ENCODE data around the gene ARHGAP21.
"Not testable (repeated sequence)": the region's sequence is repeated elsewhere in the genome, so short reads cannot be mapped to it uniquely, and the experiment has no call there.

The ARHGAP21 gene

GRCh38 chr10:24639124-24639523 lies 84.6 kb downstream of the ARHGAP21 start:
- DNase-seq = no peak
- no peaks in the 10 kb centered on the region for H3K79me2 ChIP-seq (ENCODE audit: low read length)
- no peaks in the 10 kb centered on the region for H3K9me3 ChIP-seq (replicated peaks; ENCODE audit: insufficient read depth, low read length)
- no peaks in the 10 kb centered on the region for H3K9me2 ChIP-seq (replicated peaks; ENCODE audit: insufficient read depth, low read length)
- H3K27ac ChIP-seq (ENCODE audit: low read length) = no peak overlapping the region
- H2AFZ ChIP-seq (ENCODE audit: low read length) = no peak overlapping the region
- TF ChIP-seq, protein P1, sequence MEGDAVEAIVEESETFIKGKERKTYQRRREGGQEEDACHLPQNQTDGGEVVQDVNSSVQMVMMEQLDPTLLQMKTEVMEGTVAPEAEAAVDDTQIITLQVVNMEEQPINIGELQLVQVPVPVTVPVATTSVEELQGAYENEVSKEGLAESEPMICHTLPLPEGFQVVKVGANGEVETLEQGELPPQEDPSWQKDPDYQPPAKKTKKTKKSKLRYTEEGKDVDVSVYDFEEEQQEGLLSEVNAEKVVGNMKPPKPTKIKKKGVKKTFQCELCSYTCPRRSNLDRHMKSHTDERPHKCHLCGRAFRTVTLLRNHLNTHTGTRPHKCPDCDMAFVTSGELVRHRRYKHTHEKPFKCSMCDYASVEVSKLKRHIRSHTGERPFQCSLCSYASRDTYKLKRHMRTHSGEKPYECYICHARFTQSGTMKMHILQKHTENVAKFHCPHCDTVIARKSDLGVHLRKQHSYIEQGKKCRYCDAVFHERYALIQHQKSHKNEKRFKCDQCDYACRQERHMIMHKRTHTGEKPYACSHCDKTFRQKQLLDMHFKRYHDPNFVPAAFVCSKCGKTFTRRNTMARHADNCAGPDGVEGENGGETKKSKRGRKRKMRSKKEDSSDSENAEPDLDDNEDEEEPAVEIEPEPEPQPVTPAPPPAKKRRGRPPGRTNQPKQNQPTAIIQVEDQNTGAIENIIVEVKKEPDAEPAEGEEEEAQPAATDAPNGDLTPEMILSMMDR (IDR thresholded peaks at IDR 0.05; ENCODE audit: low read length) = no peak
- TF ChIP-seq EZH2phosphoT487 (IDR thresholded peaks at IDR 0.05; ENCODE audit: low read length) (no peak), EZH2 (optimal IDR thresholded peaks at IDR 0.05; ENCODE audit: low read depth, low read length) (no peak)
- H3K4me3 ChIP-seq (ENCODE audit: low read length) = no peak overlapping the region
- H3K4me2 ChIP-seq (ENCODE audit: low read depth, low read length) = no peak overlapping the region
- H3F3A ChIP-seq (ENCODE audit: insufficient read depth, low read length) = no peaks in the 10 kb centered on the region; the same call in 1 of the 2 replicates
- no peaks in the 10 kb centered on the region for H4K20me1 ChIP-seq (ENCODE audit: insufficient read depth, low read length)
- H3K36me3 ChIP-seq (replicated peaks; ENCODE audit: insufficient read depth, low read length) = no peaks in the 10 kb centered on the region
- no peaks in the 10 kb centered on the region for H3K4me1 ChIP-seq (ENCODE audit: low read length)
- H3K27me3 ChIP-seq (replicated peaks; ENCODE audit: insufficient read depth, low read length) = no peaks in the 10 kb centered on the region
- H3K9ac ChIP-seq (ENCODE audit: low read length) = no peak overlapping the region

- H3K27me3 ChIP-seq (replicated peaks; ENCODE audit: insufficient read depth, low read length) = no peaks in the 10 kb centered on the region
- no peaks in the 10 kb centered on the region for H3K9me2 ChIP-seq (replicated peaks; ENCODE audit: insufficient read depth, low read length)
- H3K4me1 ChIP-seq (ENCODE audit: low read length) = no peaks in the 10 kb centered on the region
- no peaks in the 10 kb centered on the region for H3K79me2 ChIP-seq (ENCODE audit: low read length)
- no peaks in the 10 kb centered on the region; the same call in 1 of the 2 replicates for H3K36me3 ChIP-seq (replicated peaks; ENCODE audit: insufficient read depth, low read length)
- H3K4me2 ChIP-seq (ENCODE audit: low read depth, low read length) = no peak overlapping the region
- no peak overlapping the region for H3K9ac ChIP-seq (ENCODE audit: low read length)
- TF ChIP-seq EZH2phosphoT487 (IDR thresholded peaks at IDR 0.05; ENCODE audit: low read length) = no peak
- H3K27ac ChIP-seq (ENCODE audit: low read length) = no peak overlapping the region
- no peaks in the 10 kb centered on the region for H3F3A ChIP-seq (ENCODE audit: insufficient read depth, low read length)
- H3K9me3 ChIP-seq (replicated peaks; ENCODE audit: insufficient read depth, low read length) = no peaks in the 10 kb centered on the region; the same call in 1 of the 2 replicates
- H2AFZ ChIP-seq (ENCODE audit: low read length) = no peak overlapping the region
- no peaks in the 10 kb centered on the region for H4K20me1 ChIP-seq (ENCODE audit: insufficient read depth, low read length)
- no peak overlapping the region for H3K4me3 ChIP-seq (ENCODE audit: low read length)
- no peak for DNase-seq
Observed at GRCh38 chr10:24625778-24626177, 97.9 kb downstream of the ARHGAP21 start.

GRCh38 chr10:24623383-24623782 lies 100.3 kb downstream of the ARHGAP21 start:
- no peaks in the 10 kb centered on the region for H3K79me2 ChIP-seq (ENCODE audit: low read length)
- H3K4me2 ChIP-seq (ENCODE audit: low read depth, low read length) = no peak overlapping the region
- H3K27me3 ChIP-seq (replicated peaks; ENCODE audit: insufficient read depth, low read length) = no peaks in the 10 kb centered on the region
- H3K9ac ChIP-seq (ENCODE audit: low read length) = no peak overlapping the region
- TF ChIP-seq EZH2 (optimal IDR thresholded peaks at IDR 0.05; ENCODE audit: low read depth, low read length) = no peak
- TF ChIP-seq, protein P1 (IDR thresholded peaks at IDR 0.05; ENCODE audit: low read length) = no peak
- no peak for TF ChIP-seq EZH2phosphoT487 (IDR thresholded peaks at IDR 0.05; ENCODE audit: low read length)
- no peaks in the 10 kb centered on the region for H4K20me1 ChIP-seq (ENCODE audit: insufficient read depth, low read length)
- no peak overlapping the region for H3K27ac ChIP-seq (ENCODE audit: low read length)
- no peaks in the 10 kb centered on the region; the same call in 1 of the 2 replicates for H3K36me3 ChIP-seq (replicated peaks; ENCODE audit: insufficient read depth, low read length)
- H3K9me3 ChIP-seq (replicated peaks; ENCODE audit: insufficient read depth, low read length) = no peaks in the 10 kb centered on the region
- no peaks in the 10 kb centered on the region for H3K4me1 ChIP-seq (ENCODE audit: low read length)
- H3K9me2 ChIP-seq (replicated peaks; ENCODE audit: insufficient read depth, low read length) = no peaks in the 10 kb centered on the region
- no peak overlapping the region for H2AFZ ChIP-seq (ENCODE audit: low read length)
- DNase-seq = no peak
- H3K4me3 ChIP-seq (ENCODE audit: low read length) = no peak overlapping the region
- H3F3A ChIP-seq (ENCODE audit: insufficient read depth, low read length) = no peaks in the 10 kb centered on the region

DNA sequence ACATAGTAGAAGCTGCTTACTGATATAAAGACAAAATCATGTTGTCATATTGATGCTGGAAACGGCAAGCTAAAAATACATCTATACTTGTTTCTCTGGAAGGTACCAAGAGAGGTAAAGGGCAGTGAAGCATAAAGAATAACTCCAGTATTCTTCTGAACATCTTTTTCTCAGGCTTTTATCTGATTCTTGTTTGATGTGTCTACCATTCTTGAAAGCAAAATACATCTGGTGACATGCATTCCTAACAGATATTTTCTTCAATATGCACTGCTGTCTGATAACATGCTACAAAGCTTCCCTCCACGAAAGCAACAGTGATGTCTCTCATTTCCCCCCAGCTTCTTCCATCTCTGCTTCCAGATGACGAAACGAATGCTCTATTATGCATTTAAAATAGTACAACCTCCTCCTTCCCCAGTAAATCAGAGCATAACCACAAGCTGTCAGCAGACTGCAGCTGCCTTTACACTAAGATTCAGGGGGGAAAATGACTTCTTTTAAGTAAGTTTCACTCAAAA lies 100.8 kb downstream of the ARHGAP21 start:
- no peaks in the 10 kb centered on the region for H3K9me3 ChIP-seq (replicated peaks; ENCODE audit: insufficient read depth, low read length)
- H3F3A ChIP-seq (ENCODE audit: insufficient read depth, low read length) = no peaks in the 10 kb centered on the region
- no peaks in the 10 kb centered on the region for H3K79me2 ChIP-seq (ENCODE audit: low read length)
- no peak overlapping the region for H3K4me2 ChIP-seq (ENCODE audit: low read depth, low read length)
- H3K27ac ChIP-seq (ENCODE audit: low read length) = no peak overlapping the region
- TF ChIP-seq, protein P1 (IDR thresholded peaks at IDR 0.05; ENCODE audit: low read length) = no peak
- no peak for TF ChIP-seq EZH2 (optimal IDR thresholded peaks at IDR 0.05; ENCODE audit: low read depth, low read length)
- no peak for TF ChIP-seq EZH2phosphoT487 (IDR thresholded peaks at IDR 0.05; ENCODE audit: low read length)
- H4K20me1 ChIP-seq (ENCODE audit: insufficient read depth, low read length) = no peaks in the 10 kb centered on the region
- H3K4me1 ChIP-seq (ENCODE audit: low read length) = no peaks in the 10 kb centered on the region
- H3K4me3 ChIP-seq (ENCODE audit: low read length) = no peak overlapping the region
- no peaks in the 10 kb centered on the region; the same call in 1 of the 2 replicates for H3K36me3 ChIP-seq (replicated peaks; ENCODE audit: insufficient read depth, low read length)
- no peaks in the 10 kb centered on the region for H3K9me2 ChIP-seq (replicated peaks; ENCODE audit: insufficient read depth, low read length)
- DNase-seq = no peak
- H3K27me3 ChIP-seq (replicated peaks; ENCODE audit: insufficient read depth, low read length) = no peaks in the 10 kb centered on the region
- no peak overlapping the region for H2AFZ ChIP-seq (ENCODE audit: low read length)
- H3K9ac ChIP-seq (ENCODE audit: low read length) = no peak overlapping the region

DNA sequence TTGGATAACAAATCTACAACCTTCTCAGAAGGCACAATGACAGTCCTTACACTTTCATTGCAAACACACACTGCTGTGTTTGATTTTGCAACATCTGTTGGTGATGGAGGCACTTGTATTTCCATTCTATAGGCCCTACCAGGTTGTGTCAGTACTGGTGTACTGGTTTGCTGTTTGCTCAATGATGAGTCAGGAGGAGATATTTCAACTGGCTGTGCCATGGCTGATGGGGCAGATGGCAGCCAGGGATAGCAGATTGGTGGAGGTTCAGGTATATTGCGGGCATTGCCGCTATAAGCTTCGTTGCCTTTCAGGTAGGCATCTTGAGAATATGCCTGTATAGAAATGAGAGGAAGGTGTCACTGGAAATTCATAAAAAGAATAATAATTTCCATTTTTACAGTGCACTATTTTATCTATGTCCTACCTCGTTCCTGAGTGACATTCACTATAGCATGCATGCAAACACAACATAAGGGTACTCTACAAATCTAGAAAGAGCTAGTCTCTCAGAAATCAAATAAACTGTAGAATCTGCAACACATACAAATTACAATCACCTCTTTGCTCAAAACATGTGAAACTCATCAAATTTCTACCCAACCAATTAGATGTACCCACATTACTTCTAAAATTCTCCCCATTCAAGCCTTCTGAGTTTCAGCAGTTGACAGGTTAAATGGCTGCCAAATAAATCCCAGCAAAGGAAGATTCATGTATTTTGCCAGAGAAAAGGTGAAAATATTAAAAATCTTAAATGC lies 102.5 kb downstream of the ARHGAP21 start:
- not testable (repeated sequence) for H3K36me3 ChIP-seq (replicated peaks; ENCODE audit: insufficient read depth, low read length); H3K79me2 ChIP-seq (ENCODE audit: low read length); H3K4me3 ChIP-seq (ENCODE audit: low read length); H3F3A ChIP-seq (ENCODE audit: insufficient read depth, low read length); H3K4me2 ChIP-seq (ENCODE audit: low read depth, low read length); H3K9ac ChIP-seq (ENCODE audit: low read length); H4K20me1 ChIP-seq (ENCODE audit: insufficient read depth, low read length); DNase-seq; H3K9me3 ChIP-seq (replicated peaks; ENCODE audit: insufficient read depth, low read length); H3K27me3 ChIP-seq (replicated peaks; ENCODE audit: insufficient read depth, low read length); H3K27ac ChIP-seq (ENCODE audit: low read length); H3K4me1 ChIP-seq (ENCODE audit: low read length); H2AFZ ChIP-seq (ENCODE audit: low read length); H3K9me2 ChIP-seq (replicated peaks; ENCODE audit: insufficient read depth, low read length)

Data from MM.1S (cell line).